ENCODE results near the gene SEMA4C.
"Not testable (repeated sequence)": the region's sequence is repeated elsewhere in the genome, so short reads cannot be mapped to it uniquely, and the experiment has no call there.

SEMA4C gene

DNA sequence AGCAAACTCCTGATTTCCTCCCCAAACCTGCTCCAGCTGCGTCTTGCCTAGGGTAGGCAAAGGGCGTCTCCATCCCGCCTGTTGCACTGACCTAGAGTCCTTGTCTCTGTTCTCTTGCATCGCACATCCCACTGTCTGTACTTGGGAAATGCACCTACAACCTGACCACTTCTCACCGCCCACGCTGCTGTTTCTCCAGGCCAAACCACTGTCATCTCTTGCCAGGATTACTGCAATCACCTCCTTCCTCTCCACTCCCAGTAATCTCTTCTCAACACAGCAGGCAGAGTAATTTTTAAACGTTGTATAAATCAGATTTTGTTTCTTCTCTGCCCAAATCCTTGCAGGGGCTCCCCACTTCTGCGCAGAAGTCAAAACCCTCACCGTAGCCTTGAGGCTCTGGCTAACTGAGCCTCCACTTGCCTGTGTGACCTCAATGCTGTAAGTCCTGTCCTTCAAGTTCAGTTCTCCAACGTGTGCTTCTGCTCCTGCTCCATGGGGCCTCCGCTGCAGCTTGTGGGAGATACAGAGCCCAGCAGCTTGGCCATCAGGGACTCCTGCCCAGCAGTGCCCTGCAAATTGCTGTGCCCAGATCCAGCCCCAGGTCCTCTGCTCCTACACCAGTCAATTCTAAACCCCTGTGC lies 27.7 kb upstream of the SEMA4C start:
- DNase-seq, result no peak

DNA sequence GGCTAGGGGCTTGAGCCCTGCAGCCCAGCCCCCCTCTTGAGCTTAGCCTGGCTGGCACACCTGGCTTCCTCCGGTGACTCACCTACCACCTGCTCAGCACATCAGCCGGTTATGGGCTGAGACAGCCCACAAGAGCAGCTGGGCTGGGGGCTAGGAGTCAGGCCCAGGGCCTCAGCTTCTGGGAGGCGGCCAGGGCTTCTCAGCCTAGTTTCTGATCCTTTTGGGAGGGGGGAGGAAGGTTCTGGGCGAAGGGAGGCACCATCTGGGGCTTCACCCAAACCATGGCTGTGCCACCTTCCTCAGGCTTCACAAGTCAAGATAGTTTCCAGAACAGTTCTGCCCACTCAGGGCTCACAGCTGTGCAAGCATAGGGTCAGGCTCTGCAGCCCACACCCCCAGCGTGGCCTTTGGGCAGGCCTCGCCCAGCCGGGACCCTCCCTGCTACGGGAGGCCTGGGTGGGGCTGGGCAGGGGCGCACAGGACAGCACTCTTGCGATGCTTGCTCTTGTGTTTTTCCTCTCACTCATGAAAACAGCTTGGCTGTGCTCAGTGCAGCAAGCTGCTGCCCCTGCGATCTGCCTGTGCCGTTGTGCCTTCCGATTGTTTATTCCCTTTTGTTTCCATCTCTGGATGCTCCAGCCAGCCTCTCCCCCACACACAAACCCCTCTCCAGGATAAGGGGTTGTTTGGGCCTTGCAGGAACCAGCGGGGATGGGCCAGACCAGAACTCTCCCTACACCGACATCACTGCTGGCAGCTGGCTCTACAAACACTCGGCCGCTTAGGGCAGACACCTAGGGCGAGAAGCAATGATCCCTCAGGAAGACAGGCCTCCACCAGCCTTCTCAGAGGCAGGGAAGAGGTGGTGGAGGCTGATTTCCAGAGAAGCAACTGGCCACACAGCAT lies 26.1 kb upstream of the SEMA4C start:
- DNase-seq, result no peak

DNA sequence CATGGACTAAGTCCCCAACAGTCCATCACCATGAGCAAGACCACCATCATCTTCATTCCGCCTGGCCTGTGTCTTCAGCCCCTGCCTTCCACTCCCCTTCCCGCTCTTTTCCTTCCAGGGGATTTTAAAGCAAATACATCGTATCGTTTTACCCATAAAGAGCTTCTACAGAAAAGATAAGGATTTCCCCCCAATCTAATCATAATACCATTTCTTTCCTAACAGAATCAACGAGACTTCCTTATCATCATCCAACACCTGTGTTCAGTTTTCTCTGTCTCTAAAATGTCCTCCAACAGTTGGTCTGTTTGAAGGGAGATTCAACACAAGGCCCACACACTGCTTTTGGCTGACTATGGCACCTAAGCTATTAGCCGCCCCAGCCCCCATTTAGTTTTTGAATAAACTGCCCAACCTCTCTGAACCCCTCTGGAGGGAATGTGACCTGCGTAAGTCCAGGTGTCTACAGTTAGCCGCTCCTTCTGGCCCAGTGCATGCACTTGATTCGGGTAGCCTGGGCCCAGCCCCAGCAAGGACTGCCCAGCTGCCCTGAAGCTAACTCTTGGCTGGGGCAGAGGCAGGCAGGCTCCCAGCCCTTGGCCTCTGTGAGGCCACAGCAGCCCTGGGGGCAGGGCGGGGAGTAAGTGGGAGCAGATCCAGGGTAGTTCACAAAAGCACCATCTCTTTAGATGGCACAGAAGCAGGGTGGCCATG lies 25.3 kb upstream of the SEMA4C start:
- DNase-seq, result no peak

DNA sequence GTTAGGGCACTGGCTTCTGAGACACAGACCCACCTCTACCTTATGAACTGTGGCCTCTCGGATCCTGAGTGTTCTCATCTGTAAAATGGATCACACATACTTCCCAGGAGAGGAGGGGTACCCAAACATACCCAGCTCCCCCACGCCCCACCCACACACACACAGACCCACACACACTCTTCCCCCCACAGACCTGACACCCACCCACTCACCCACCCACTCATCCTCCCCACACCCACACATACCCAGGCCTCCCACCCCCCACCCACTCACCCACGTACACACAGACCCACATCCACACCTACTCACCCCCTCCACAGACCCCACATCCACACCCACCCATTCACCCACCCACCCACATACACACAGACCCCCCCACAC lies 24.3 kb upstream of the SEMA4C start:
- DNase-seq, result no peak

DNA sequence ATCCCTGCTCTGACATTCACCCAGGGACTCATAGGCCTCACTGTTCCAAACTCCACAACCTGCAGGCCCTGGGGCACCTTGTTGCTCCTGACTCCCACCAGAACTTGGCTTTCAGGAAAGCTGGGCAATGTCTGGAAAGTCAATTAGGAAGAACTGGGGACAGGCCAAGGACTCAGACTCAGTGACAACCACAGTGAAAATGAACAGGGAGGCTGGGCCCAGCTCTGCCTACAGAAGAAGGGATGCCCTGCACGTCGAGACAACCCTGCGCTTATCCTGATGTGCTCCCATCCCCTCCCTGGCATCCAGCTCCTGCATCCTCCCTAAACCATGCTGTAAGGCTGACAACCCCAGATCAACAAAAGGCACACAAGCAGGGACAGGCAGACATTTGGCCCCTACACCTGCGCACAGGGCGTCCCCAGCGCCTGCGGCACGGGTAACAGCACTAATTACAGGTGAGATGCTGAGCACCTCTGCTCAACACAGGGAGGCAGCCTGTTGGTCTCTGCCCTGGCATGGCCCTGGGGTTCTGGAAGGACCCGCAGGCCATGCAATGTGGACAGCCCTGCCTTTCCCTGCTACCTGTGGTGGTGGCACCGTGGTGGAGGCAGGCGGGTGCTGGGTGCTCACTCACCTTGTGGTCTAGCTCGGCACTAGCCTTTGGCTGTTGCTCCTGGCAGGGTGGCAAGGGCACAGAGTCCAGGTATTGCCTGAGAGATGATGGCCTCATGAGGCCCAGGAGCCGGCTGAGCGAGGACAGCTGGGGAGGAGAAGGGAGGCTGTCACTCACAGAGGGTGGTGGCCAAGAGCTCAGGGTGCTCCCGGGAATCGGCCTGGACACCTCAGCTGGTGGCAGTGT lies 23.6 kb upstream of the SEMA4C start:
- DNase-seq, result no peak

DNA sequence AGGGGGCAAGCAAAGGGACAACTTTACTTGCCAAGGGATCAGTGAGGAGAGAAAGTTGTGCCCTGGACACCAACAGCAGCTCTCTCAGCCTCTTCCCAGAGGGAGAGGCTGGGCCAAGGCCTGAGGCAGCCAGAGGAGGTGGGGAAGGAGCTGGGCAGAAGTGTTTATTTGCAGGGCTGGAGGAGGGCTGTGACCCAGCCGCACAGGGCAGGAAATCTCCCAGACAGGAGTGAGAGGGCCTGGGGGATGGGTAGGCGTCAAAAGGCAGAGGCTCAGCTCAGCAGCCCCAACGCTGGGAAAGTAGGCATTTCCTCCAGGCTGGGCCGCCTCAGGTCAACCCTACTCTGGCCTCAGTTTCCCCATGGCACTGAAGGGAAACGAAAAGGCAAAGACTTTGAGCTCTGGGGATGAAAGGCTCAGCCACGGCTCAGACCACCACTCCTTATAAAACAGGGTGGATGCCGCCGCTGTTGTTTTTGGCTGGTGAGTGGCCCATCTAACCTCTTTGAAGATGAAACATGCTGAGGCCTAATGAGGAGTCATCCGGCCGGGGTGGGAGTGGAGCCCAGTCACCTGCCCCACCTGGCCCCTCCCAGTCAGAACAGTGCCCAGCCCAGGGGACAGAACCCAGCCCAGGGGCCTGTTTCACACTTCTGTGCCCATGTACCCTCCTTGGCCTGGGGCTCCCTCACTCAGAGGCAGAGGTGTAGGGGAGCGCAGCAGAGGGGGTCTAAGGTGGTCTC lies 21.9 kb upstream of the SEMA4C start:
- no peak for DNase-seq

DNA sequence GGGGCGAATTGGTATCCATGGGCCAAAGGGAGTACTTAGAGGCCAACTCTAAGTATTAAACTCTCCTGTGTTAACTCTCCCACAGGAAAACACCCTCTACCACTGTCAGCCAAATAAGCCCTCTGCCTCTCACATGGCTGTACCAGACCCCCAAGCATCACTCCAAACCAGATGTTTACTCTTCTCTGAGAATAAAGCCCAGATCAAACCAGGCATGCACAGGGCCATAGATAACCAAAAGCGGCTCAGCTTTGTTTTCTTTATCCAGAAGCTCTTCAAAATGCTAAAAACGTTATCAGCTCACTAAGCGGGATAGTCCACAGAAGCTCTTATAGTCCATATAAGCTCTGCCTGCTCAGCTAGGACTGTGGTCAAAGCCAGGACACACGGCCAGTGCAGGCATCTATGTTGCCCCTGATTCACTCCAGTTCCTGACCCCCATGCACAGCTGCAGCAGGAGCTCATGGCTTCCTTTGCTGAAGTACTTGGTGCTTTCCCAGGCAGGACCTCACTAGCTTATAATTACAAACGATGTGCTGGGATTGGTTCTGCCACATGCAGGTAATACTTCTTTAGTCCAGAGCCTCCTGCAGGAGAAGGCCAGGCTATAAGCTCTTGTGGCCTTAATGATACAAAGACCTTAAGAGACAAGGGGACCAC lies 21.0 kb upstream of the SEMA4C start:
- no peak for DNase-seq

DNA sequence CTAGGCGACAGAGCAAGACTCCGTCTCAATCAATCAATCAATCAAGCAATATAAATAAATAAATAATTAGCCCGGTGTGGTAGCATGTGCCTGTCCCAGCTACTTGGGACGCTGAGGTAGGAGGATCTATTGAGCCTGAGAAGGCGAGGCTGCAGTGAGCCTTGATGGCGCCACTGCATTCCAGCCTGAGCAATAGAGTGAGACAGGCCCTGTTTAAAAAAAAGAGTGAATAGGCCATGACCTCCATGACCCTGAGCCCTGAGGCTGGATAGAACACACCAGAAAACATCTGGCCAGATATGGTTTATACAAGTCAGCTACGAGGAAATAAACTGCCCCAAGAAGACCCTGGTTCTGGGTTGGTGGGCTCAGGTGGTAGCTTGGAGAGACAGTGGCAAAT lies 20.4 kb upstream of the SEMA4C start:
- no peak for DNase-seq

DNA sequence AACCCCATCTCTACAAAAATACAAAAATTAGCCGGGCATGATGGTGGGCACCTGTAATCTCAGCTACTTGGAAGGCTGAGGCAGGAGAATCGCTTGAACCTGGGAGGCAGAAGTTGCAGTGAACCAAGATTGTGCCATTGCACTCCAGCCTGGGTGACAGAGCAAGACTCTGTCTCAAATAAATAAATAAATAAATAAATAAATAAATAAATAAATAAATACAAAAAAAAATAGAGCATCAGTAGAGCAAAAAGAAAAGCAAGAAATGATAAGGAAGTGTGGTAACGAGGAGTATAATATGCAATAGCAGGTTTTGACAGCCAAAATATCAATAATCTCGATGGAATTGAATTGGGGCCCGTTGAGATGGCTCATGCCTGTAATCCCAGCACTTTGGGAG lies 19.6 kb upstream of the SEMA4C start:
- not testable (repeated sequence) for DNase-seq

DNA sequence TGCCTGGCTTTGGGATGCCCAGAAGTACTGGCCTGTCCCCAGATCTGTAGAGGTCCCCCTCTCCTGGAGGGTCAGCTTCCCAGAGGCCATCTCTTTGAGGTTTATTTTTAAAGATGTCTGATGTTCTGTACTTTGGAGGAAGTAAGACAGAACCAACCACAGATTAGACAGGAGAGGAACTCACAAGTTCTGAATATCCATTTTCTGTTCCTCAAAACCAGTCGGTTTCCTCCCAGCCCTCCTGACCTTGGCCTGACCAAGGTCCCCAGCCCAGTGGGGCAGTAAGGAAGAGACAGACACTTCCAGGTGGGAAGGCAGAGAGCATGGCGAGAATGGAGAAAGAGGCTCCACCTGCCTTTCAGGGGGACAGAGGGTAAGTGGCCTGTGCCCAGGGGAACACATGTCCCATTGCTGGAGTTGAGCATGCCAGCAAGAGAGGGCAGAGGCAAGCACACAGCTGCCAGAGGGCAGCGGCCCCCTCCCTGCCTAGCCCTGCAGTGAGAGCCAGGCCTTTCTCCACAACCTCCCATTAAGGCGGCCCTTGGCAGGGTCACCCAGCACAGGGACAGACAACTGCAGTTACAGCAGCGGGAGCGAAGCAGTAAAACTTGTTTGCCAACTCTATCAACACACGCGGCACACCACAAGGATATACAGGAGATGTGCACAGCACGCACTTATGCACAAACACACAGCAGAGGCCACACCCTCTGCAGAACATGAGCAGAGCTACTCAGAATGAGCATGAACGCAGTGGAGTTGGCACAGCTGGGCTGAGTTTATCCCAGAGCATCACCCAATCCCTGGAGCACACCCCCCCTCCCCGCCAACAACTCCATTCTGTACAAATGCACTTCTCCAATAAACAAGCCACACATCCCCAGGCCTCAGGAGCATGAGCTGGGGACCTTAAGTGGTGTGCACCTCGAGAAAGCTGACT lies 18.5 kb upstream of the SEMA4C start:
- DNase-seq, result no peak

DNA sequence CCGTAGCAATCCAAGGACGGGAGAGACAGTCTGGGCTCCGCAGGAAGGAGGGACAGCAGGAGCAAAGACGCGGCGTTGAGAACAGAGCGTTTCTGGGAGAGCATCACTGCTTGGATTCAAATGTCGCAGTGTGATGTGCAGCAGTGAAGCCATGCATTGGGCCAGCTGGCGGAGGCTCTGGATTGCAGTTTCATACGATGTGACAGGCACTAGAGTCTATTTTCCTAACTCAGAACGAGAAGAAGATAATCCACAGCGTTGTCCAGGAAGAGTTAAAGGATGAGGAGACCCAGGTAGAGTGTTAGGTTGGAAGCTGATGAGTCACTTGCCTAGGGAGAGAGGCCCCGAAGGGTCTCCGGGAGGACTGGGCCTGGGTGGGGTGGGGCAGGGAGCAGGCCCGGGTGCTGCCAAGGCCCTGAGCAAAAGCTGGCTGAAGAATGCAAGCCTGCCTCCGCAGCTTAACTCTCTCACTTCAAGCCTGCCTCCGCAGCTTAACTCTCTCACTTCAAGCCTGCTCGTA lies 17.7 kb upstream of the SEMA4C start:
- no peak for DNase-seq

DNA sequence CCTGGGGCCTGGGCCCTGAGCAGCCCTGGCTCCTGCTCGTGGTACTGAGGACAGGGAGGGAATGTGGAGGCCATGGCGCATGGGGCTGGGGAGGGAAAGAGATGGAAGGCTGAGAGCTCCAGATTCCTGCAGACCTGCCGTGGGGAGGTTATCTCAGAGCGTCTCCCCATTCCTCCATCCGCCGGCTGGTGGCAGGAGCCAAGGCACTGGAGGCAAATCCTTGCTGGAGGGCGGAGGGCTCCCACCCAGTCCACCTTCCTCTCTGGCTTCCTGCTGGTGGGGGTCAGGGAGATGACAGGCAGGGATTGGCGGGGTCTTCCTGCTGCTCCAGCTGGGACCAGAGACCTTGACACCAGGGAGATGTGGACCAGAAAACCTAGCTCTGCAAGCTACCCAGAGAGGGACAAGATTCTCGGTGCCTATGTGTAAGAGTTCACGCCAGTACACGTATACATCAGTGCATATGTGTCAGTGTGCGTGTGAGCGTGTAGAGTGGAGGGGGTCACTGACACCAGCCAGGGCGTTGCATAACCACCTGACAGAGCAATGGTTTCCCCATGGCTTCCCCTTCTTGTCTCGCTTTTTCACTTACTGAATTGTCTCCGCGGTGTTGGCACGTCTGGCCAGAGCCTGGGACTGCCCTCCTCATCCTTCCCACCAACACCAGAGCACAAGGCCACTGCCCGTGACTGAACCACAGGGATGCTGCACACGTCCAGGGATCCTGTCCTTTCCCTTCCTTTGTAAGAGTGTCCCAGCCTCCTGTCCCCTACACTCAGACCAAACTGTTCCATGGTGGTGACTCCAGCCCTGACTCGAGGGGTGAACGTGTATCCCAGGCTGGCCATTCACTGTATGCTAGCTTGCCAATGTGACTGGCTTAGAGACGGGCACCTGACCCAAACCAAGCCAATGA lies 15.8 kb upstream of the SEMA4C start:
- no peak for DNase-seq

DNA sequence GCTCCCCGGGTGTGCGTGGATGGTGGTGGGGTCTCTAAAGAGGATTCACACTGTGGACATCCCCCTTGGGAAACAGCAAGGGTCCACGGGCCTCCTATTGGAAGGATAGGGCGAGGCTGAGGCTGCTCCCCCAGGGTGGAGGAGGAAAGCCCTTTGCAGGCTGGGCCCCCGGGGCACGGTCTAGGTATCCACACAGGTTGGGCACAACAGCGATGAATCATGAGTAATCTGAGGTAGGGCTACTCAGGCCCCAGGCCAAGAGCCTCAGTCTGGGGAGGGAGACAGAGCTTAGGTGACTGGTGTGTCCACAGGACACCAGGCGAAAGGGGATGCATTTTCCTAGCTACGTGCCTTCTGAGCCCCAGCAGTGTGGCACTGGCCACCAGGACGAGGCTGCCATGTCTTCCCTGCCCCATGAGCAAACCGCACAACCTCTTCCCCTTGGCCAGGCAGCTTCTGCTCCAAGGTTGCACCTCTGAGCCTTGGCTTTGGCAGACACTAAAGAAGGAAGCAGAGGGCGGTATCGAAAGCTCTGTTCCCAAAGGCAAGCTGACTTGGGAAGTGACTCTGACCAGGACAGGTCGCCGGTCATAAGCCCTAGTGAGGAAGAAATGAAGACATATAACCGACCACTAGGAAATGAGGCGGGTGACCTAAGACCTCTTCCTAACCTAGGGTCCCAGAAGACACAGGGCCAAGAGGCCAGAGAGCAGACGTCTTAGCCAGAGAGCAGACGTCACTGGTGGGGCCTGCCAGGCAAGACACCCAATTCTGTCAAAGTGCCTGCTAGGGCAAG lies 14.6 kb upstream of the SEMA4C start:
- no peak for DNase-seq

DNA sequence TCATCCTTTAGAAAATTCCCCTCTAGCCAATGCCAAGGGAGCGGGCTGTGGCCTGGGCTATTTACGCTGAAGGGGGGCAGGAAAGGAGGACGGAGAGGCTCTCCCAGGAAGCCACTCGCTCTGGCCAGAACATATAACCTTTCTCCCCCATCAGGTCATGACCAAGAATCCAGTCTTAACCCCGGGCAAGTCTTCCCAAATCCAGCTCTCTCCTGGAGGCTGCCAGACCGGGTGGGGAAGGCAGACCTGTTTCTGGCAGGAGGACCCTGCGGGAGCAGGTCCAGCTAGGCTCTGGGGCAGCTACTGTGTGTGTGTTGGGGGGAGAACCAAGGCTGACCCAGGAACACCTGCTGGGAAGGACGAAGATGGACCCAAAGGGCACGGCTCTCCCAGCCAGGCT lies 13.4 kb upstream of the SEMA4C start:
- DNase-seq, result no peak

DNA sequence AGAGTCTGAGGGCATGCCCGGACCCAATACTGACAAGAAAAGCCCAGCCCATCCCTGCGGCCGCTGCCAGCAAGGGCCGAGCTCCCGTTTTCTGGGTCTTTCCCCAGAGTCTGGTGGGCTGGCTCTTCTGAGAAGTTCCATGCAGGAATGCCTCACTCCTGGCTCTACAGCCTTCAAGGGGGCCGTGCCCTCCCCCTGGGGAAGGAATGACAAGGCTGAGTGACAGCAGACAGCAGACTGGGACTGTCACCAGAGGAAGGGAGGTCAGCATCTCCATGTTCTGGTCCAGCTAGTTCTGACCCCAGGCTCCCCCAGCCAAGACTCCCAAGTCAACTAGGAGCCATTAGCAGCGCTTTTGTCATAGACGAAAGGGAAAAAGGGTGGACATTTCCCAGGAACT lies 13.0 kb upstream of the SEMA4C start:
- no peak for DNase-seq

DNA sequence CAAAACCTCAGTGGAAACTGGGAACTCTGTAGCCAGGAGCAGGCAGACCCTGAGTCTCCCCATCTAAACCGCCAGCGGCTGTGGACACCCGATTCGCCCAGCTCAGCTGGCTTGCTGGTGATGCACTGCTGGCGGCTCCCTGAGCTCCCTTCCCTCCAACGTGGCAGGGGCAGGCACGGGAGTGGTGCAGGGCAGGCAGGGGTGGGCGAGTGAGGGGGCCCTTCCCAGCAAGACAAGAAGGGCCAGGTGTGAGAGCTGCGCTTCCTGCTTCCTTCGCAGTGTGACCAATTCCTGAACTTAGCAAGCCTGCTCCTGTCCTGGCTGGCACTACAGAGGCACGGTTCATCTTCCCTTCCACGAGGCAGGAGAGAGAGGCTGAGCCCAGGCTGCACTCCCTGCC lies 12.3 kb upstream of the SEMA4C start:
- DNase-seq, result no peak

DNA sequence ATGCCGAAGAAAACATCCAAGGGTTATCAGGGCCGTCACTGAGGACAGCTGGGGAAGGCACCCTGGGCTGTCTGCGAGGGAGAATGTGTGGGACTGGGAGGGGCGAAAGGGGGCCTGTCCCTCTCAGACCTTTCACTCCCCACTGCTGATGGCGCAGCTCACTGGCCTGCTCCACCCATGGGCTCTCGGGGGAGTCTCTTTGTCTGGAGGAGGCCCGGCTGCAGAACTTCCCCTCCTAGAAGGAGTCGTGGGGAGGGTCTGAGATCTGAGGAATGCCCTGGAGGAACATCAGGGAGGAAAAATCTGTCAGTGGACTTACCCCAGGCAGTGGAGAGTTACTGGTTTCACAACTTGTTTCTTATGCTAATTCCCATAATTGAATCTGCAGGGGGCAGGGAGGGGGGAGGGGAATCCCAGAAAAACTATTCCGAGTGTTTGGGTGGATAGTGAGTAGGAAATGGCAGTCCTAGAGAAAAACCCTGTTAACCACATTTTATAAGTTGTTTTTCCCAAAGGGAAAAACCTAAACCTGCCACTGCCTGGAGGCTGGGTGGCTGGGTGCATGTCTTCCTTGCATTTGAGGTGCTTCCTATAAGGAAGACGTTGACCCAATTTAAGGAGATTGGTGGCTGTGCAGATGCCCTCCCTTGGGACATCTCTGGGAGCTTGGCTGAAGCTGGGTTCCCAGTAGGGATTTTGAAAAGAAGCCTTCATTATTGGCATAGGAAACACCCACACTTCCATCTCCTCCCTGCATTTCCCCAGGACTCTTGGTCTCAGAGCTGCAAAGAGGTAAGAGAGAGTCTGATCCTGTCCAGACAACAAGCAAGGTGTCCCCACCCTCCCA lies 11.7 kb upstream of the SEMA4C start:
- DNase-seq, result no peak

Measured in DMS 273 treated with DMSO at 0.1 percent for 48 hours (cell line).